HL-60 (cell line): ENCODE data around the gene RAB11FIP3.

Experiments
- CTCF ChIP-seq: IDR thresholded peaks from one replicate; pipeline ENCODE4 v1.5.1; 2011; ENCODE audit warnings: low read length, control low read depth, inconsistent platforms; ENCODE audit not compliant: insufficient read depth
- POLR2AphosphoS5 ChIP-seq: IDR thresholded peaks from 2 replicates; pipeline ENCODE4 v1.6.1; 2012; ENCODE audit warnings: low read depth
- REST ChIP-seq: IDR thresholded peaks from 2 replicates; pipeline ENCODE4 v1.6.1; 2012; ENCODE audit warnings: low read depth; ENCODE audit not compliant: insufficient replicate concordance

DNA sequence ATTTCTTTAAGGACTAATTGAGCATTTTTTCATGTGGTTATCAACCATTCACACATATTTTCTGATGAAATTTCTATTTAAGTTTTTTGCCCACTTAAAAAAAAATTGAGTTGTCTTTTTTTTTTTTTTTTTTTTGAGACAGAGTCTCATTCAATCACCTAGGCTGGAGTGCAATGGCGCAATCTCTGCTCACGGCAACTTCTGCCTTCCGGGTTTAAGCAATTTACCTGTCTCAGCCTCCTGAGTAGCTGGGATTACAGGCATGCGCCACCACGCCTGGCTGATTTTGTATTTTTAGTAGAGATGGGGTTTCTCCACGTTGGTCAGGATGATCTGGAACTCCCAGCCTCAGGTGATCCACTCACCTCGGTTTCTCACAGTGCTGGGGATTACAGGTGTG is 34.3 kb downstream of the RAB11FIP3 start:
- TF ChIP-seq CTCF (no peak), REST (no peak), POLR2AphosphoS5 (no peak)
